ENCODE measurements around the gene NEK7. TPM values are rescaled to one million over a fixed set of nuclear protein-coding genes. Genes with fewer than 3 reads are reported as not detected.
A peak's percentile ranks its signal among the peaks of the same experiment; 100 is the strongest.

Gene NEK7
- total RNA-seq, 1 donor from 2014 or later: 131 TPM

- DNase-seq: no peak
These were observed 9.6 kb upstream of the NEK7 start for GRCh38 chr1:198147216-198147615.

- no peak for DNase-seq
These were observed 6.4 kb upstream of the NEK7 start for GRCh38 chr1:198150369-198150768.

DNA sequence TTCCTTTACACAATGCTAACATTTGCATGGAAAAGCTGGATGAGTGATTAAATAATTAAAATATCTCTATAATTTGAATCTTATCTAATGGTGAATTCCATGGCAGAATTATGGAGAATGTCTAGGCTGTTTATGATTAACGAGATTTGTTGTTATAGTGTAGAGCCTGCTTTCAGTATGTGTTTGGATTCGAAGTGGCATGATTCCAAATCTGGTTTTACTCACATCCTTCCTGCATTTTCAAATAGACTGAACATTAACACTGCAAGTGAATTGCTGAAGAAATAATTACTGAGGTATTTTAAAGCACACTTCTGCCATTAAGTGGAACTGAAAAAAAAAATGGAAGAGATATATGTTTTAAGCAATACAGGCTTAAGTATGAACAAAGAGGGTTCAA lies 5.1 kb upstream of the NEK7 start:
- peak; percentile 19 for DNase-seq

GRCh38 chr1:198153103-198153502 lies 3.7 kb upstream of the NEK7 start:
- peak; percentile 43 for DNase-seq

- no peak for DNase-seq
These were observed 3.0 kb upstream of the NEK7 start for GRCh38 chr1:198153804-198154203.

GRCh38 chr1:198155253-198155652 lies 1.5 kb upstream of the NEK7 start:
- no peak for DNase-seq

GRCh38 chr1:198156111-198156744 lies 570 bp upstream of the NEK7 start:
- DNase-seq: peak; percentile 85

DNA sequence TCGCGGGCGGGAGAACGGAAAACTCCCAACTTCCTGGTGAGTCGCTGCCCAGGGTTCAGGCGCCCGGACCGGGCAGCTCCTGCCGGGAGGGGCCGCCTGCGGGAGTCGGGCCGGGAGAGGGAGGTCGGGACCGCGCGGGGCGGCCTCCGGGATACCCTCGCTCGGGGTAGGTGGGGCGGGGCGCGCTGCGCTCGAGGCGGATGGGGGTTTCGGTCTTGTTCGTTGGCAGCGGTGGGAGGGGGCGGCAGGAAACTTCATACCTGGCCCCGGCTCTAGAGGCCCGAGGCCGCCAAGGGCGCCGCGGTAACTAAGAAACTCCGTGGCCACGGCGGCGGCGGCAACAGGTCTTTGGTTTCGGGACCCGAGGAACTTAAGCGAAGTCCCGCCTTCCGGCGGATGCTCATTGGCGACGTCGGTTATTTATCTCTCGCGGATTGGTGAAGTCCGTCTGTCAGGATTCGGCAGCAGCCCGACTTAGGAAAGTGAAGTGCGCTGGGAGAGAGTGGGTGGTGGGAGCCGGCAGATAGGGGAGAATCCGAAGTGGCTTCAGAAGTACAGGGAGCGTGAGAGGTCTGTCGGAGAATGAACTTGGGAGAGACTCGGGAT lies 546 bp downstream of the NEK7 start:
- DNase-seq: peak; percentile 97

GRCh38 chr1:198157847-198158725 lies 1.3 kb downstream of the NEK7 start:
- no peak for DNase-seq

GRCh38 chr1:198158735-198159589 lies 2.2 kb downstream of the NEK7 start:
- peak; percentile 96 for DNase-seq

- DNase-seq: peak; percentile 18
These were observed 3.4 kb downstream of the NEK7 start for GRCh38 chr1:198160222-198160621.

DNA sequence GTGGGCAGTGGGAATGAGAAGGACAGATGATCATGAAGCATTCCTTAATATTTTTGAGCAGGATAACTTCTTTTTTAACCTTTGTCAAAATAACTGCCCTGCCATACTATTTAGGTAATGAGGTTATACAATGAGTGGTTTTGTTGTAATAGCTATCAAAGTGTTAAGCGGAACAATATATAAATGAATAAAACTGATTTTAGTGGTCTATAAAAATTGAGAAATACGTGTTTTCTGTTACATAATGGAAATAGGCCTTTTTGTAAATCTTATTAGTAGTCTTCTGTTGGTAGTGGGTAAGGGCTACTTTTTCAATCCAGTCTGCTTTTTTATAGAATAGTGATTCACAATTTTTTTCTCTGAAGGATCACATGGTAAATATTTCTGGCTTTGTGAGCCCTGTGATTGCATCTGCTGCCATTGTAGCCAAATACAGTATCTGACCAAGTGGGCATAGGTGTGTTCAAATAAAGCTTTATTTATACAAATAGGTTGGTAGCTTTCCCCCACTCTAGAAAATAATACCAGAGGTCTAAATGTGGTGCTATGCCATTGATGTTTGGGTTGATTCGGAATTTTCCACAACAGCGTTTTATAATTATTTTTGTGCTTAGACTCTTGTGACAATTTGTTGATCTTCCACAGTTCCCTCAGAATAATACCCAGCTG lies 4.3 kb downstream of the NEK7 start:
- DNase-seq: no peak

GRCh38 chr1:198161718-198162090 lies 4.9 kb downstream of the NEK7 start:
- no peak for DNase-seq

- no peak for DNase-seq
These were observed 5.4 kb downstream of the NEK7 start for GRCh38 chr1:198162091-198162767.

DNA sequence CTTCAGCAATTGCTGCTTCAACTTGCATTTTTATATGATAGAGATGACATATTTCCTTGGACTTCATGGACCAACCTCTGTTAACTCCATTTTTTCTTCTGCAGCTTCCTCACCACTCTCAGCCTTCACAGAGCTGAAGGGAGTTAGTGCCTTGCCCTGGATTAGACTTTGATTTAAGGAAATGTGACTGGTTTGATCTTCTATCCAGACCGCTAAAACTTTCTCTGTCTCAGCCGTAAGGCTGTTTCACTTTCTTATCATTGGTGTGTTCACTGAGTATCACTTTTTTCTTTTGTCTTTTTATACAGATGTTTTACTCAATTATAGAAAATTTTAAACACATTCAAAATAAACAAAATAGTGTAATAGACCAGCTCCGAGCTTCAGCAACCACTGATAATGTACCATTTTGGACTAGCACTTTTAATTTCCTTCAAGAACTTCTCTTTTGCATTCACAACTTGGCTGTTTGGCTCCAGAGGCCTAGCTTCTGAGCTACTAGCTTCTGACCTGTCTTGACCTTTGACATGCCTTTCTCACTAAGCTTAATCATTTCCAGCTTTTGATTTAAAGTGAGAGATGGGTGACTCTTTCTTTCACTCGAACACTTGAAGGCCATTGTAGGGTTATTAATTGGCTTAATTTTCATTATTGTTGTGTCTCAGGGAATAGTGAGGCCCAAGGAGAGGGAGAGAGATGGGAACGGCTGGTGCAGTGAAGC lies 9.3 kb downstream of the NEK7 start:
- no peak for DNase-seq

GRCh38 chr1:198166900-198167299 lies 10.1 kb downstream of the NEK7 start:
- DNase-seq: no peak

GRCh38 chr1:198167436-198167934 lies 10.7 kb downstream of the NEK7 start:
- DNase-seq: no peak

DNA sequence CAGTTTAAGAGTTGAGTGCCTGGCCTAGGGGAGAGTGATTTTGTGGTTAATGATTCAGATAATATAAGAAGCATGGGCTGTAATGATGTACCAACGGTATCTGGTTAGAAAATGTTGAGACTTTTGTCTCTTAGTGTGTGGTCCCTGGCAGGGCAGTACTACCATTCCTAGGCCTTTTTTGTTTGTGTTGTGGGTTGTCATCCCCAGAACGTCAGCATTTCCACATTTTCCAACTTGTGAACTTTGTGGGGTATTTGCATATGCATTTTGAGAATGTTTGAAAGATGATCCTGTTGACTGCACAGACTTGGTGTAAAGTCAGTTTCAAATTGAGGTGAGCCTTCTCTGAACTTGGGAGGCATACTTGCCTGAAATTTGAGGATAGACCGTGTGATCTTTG lies 11.4 kb downstream of the NEK7 start:
- no peak for DNase-seq

GRCh38 chr1:198169672-198170071 lies 12.9 kb downstream of the NEK7 start:
- DNase-seq: no peak
